H1 (cell line): ENCODE measurements around the gene CWC15. TPM values are rescaled to one million over a fixed set of nuclear protein-coding genes. Genes with fewer than 3 reads are reported as not detected.

Source experiments
- BRCA1 ChIP-seq: IDR thresholded peaks from 2 replicates; pipeline ENCODE4 v1.6.1; 2012; ENCODE audit warnings: low read depth, low read length, improper control_type of control experiment
- CHD1 ChIP-seq: IDR thresholded peaks from 2 replicates; pipeline ENCODE4 v1.6.1; 2012; ENCODE audit warnings: low read depth, low read length, improper control_type of control experiment
- RBBP5 ChIP-seq: IDR thresholded peaks from 2 replicates; pipeline ENCODE4 v1.7.1; 2012; ENCODE audit warnings: low read depth, mild to moderate bottlenecking, inconsistent platforms, low read length, moderate library complexity, borderline replicate concordance
- RNF2 ChIP-seq: fragments of 200-900, 300-1000 bp; sonication (generic); IDR thresholded peaks from 2 replicates; pipeline ENCODE4 v1.7.1; 2016; ENCODE audit warnings: borderline replicate concordance, low read depth, mild to moderate bottlenecking, antibody characterized with exemption, low read length; ENCODE audit not compliant: poor library complexity, severe bottlenecking; ENCODE audit errors: missing control alignments
- SP1 ChIP-seq: IDR thresholded peaks from 2 replicates; pipeline ENCODE4 v1.6.1; 2011; ENCODE audit warnings: low read depth, low read length
- SUZ12 ChIP-seq: fragments of 200-600 bp; sonication (generic); IDR thresholded peaks from 2 replicates; pipeline ENCODE4 v1.6.1; 2012; ENCODE audit warnings: mild to moderate bottlenecking, inconsistent platforms, low read length, moderate library complexity, mixed read lengths
- TAF7 ChIP-seq: optimal IDR thresholded peaks from 2 replicates; pipeline ENCODE3; 2011; ENCODE audit warnings: low read depth, mild to moderate bottlenecking, inconsistent platforms, low read length, moderate library complexity, borderline replicate concordance
- TBP ChIP-seq: IDR thresholded peaks from 2 replicates; pipeline ENCODE4 v1.6.1; 2011; ENCODE audit warnings: low read depth, low read length, improper control_type of control experiment
- polyA plus RNA-seq, 7 experiments: library from polyadenylated mRNA; depleted of rRNA in 3 of 7; stranded (reverse) in 5 of 7; unstranded in 2 of 7; fragments of >200 nt in 5 of 7; fragments of 200-250 nt in 2 of 7; gene quantifications; 1 replicate in 5 of 7; 2 replicates in 1 of 7; 4 replicates in 1 of 7; pipeline versions ENCODE4 v1.2.1 to v1.2.3, GENCODE V29; 2011 to 2013; ENCODE audit warnings: missing spikeins in 2 of 7, mixed read lengths in 2 of 7
- total RNA-seq: library from RNA; stranded (reverse); fragmentation: NEBNext Ultra II Directional; extraction: Animal tissue kit (Norgen Biotek cat#: 25700); gene quantifications from 2 replicates; pipeline ENCODE4 v1.2.1, GENCODE V29; 2021
- TF ChIP-seq, protein P1 (sequence below): fragments of 300-600 bp; sonication (generic); IDR thresholded peaks from 2 replicates; pipeline ENCODE4 v1.7.1; 2012; ENCODE audit warnings: low read length, moderate library complexity, mild to moderate bottlenecking, inconsistent platforms; ENCODE audit not compliant: insufficient replicate concordance
- TF ChIP-seq, protein P2 (sequence below): IDR thresholded peaks from 2 replicates; pipeline ENCODE4 v1.6.1; 2012; ENCODE audit warnings: inconsistent platforms

Gene CWC15
- total and polyA plus RNA-seq, 2 of the 8 experiments (the other 6 are each of a cell fraction or from before 2014, with no cell fraction given), result 15.7 to 59.4 TPM

DNA sequence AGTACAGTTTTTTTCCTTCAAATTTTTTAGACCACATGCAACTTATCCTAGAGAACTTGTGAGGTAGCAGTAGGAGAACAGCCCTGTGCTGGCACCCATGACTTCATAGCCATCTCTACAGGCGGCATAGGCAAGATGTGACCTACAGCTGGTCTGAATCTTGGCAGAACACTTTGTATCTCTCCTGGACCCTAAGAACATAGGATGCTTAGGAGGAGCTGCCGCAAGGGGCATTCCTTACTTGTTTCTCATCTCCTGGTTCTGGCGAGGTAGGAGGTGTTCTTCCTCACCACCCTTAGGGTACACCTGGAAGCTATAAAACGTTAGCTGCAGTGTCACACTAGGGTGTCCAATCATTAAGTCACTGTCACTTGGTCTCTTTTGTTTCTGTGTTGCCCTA, 16.4 kb downstream of the CWC15 start (continued):
- TF ChIP-seq, protein P1, sequence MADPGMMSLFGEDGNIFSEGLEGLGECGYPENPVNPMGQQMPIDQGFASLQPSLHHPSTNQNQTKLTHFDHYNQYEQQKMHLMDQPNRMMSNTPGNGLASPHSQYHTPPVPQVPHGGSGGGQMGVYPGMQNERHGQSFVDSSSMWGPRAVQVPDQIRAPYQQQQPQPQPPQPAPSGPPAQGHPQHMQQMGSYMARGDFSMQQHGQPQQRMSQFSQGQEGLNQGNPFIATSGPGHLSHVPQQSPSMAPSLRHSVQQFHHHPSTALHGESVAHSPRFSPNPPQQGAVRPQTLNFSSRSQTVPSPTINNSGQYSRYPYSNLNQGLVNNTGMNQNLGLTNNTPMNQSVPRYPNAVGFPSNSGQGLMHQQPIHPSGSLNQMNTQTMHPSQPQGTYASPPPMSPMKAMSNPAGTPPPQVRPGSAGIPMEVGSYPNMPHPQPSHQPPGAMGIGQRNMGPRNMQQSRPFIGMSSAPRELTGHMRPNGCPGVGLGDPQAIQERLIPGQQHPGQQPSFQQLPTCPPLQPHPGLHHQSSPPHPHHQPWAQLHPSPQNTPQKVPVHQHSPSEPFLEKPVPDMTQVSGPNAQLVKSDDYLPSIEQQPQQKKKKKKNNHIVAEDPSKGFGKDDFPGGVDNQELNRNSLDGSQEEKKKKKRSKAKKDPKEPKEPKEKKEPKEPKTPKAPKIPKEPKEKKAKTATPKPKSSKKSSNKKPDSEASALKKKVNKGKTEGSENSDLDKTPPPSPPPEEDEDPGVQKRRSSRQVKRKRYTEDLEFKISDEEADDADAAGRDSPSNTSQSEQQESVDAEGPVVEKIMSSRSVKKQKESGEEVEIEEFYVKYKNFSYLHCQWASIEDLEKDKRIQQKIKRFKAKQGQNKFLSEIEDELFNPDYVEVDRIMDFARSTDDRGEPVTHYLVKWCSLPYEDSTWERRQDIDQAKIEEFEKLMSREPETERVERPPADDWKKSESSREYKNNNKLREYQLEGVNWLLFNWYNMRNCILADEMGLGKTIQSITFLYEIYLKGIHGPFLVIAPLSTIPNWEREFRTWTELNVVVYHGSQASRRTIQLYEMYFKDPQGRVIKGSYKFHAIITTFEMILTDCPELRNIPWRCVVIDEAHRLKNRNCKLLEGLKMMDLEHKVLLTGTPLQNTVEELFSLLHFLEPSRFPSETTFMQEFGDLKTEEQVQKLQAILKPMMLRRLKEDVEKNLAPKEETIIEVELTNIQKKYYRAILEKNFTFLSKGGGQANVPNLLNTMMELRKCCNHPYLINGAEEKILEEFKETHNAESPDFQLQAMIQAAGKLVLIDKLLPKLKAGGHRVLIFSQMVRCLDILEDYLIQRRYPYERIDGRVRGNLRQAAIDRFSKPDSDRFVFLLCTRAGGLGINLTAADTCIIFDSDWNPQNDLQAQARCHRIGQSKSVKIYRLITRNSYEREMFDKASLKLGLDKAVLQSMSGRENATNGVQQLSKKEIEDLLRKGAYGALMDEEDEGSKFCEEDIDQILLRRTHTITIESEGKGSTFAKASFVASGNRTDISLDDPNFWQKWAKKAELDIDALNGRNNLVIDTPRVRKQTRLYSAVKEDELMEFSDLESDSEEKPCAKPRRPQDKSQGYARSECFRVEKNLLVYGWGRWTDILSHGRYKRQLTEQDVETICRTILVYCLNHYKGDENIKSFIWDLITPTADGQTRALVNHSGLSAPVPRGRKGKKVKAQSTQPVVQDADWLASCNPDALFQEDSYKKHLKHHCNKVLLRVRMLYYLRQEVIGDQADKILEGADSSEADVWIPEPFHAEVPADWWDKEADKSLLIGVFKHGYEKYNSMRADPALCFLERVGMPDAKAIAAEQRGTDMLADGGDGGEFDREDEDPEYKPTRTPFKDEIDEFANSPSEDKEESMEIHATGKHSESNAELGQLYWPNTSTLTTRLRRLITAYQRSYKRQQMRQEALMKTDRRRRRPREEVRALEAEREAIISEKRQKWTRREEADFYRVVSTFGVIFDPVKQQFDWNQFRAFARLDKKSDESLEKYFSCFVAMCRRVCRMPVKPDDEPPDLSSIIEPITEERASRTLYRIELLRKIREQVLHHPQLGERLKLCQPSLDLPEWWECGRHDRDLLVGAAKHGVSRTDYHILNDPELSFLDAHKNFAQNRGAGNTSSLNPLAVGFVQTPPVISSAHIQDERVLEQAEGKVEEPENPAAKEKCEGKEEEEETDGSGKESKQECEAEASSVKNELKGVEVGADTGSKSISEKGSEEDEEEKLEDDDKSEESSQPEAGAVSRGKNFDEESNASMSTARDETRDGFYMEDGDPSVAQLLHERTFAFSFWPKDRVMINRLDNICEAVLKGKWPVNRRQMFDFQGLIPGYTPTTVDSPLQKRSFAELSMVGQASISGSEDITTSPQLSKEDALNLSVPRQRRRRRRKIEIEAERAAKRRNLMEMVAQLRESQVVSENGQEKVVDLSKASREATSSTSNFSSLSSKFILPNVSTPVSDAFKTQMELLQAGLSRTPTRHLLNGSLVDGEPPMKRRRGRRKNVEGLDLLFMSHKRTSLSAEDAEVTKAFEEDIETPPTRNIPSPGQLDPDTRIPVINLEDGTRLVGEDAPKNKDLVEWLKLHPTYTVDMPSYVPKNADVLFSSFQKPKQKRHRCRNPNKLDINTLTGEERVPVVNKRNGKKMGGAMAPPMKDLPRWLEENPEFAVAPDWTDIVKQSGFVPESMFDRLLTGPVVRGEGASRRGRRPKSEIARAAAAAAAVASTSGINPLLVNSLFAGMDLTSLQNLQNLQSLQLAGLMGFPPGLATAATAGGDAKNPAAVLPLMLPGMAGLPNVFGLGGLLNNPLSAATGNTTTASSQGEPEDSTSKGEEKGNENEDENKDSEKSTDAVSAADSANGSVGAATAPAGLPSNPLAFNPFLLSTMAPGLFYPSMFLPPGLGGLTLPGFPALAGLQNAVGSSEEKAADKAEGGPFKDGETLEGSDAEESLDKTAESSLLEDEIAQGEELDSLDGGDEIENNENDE, result no peak
- TF ChIP-seq BRCA1 (no peak), SP1 (no peak), RBBP5 (no peak), RNF2 (no peak), CHD1 (no peak), SUZ12 (no peak), TBP (no peak), TAF7 (no peak)
- TF ChIP-seq, protein P2, sequence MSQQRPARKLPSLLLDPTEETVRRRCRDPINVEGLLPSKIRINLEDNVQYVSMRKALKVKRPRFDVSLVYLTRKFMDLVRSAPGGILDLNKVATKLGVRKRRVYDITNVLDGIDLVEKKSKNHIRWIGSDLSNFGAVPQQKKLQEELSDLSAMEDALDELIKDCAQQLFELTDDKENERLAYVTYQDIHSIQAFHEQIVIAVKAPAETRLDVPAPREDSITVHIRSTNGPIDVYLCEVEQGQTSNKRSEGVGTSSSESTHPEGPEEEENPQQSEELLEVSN, result no peak
- TF ChIP-seq, all 59 proteins: peak for 0
